BJ (cell line): ENCODE data around the gene ACVR2B. TPM values are rescaled to one million over a fixed set of nuclear protein-coding genes. Genes with fewer than 3 reads are reported as not detected.

ENCODE experiments used
- CTCF ChIA-PET: fragments of 350-600 bp; formaldehyde crosslinking; extraction: SDS; loops from one replicate; lab custom pipeline; 2021; ENCODE audit warnings: antibody characterized with exemption, inconsistent platforms; lab: Yijun Ruan, JAX
- POLR2A ChIA-PET: fragments of 300-600 bp; sonication (Branson Sonifier 250); formaldehyde crosslinking; extraction: SDS; loops from one replicate; lab custom pipeline; 2021; ENCODE audit warnings: antibody characterized with exemption; lab: Charles Lee
- DNase-seq: peaks from one replicate; pipeline ENCODE4 v3.0.0-alpha.2; 2011; ENCODE audit warnings: low read depth
- H3K27me3 ChIP-seq: 2 replicates; pipeline ENCODE4 v1.6.0; 2011; ENCODE audit warnings: low read length; ENCODE audit not compliant: control insufficient read depth, insufficient read depth
- H3K36me3 ChIP-seq: 2 replicates; pipeline ENCODE4 v1.5.1; 2011; ENCODE audit warnings: low read length; ENCODE audit not compliant: control insufficient read depth, insufficient read depth
- H3K4me3 ChIP-seq: 2 replicates; pipeline ENCODE4 v1.5.1; 2011; ENCODE audit warnings: low read depth, mild to moderate bottlenecking, control low read depth, low read length
- CTCF ChIP-seq: IDR thresholded peaks from 2 replicates; pipeline ENCODE4 v1.5.1; 2011; ENCODE audit warnings: low read depth, mild to moderate bottlenecking, control low read depth, inconsistent platforms, low read length, moderate library complexity; ENCODE audit not compliant: insufficient read depth
- polyA plus RNA-seq: library from polyadenylated mRNA; depleted of rRNA; stranded (reverse); fragments of >200 nt; gene quantifications from 2 replicates; pipeline ENCODE4 v1.2.3, GENCODE V29; 2011

ACVR2B gene
- polyA plus RNA-seq, 1 experiment, result 1.6 TPM

- DNase-seq, result no peak
- POLR2A ChIA-PET, result no interaction called here
- Histone ChIP-seq H3K27me3 (no peaks in the 10 kb centered on the region), H3K4me3 (no peak overlapping the region), H3K36me3 (0 out of 2 replicates have a peak, but pooled peaks cover 1% of the 10 kb centered on the region)
- CTCF ChIA-PET, result interaction anchor here (2.6 to 3.0 kb wide), 2 partner anchors 11 to 14 kb away, joined by 12 to 20 read pairs; partner anchors contain the start of gene EXOG
- TF ChIP-seq CTCF, result no peak
Observed at GRCh38 chr3:38509732-38510131, 56.0 kb downstream of the ACVR2B start.

DNA sequence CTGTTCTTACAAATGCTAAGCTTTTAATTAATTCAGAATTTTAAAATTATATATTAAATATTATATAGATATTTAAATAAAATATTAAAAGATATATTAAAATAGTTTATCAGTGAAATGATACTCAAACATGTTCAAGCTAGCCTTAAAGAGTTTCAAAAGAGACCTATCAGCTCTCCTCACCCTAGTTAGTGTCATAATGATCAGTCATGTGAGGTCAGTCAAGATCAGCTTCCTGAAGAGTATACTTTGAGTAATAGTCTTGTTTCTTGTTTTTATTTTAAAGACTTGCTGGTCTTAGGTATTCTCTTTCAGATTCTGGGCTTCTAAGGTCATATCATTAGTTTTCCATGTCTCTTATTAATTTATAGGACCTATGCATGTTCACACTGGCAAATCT, 56.9 kb downstream of the ACVR2B start:
- ChIA-PET CTCF (interaction anchor here (0.5 to 2.6 kb wide), 4 partner anchors 10 to 333 kb away, joined by 3 to 20 read pairs (median 4); no protein-coding TSS in a partner anchor), POLR2A (no interaction called here)
- no peak overlapping the region for H3K4me3 ChIP-seq
- H3K36me3 ChIP-seq, result peaks cover 3% of the 10 kb centered on the region; the same call in 1 of the 2 replicates
- TF ChIP-seq CTCF, result no peak
- no peak for DNase-seq
- no peaks in the 10 kb centered on the region for H3K27me3 ChIP-seq

DNA sequence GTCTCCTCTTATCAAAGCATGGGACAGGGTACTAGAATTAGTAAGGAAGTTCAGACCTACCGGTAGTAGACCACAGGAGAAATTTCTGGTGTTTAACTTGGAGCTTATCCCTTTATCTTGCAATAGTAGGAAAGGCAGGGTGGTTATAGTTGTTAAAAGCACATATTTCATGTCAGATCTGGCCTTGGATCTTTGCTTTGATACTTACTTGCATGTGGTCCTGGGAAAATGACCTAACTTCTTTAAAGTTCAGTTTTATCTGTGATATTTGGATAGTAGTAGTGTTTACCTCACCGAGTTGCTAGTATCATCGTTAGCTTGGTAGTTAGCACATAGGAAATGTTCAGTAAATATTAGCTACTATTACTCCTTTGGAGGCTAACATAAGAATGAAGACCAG, 57.9 kb downstream of the ACVR2B start:
- Histone ChIP-seq H3K36me3 (peaks cover 3% of the 10 kb centered on the region; the same call in 1 of the 2 replicates), H3K4me3 (no peak overlapping the region), H3K27me3 (no peaks in the 10 kb centered on the region)
- ChIA-PET POLR2A (no interaction called here), CTCF (interaction anchor here (1.0 to 1.3 kb wide), 3 partner anchors 10 to 151 kb away, joined by 3 to 5 read pairs (median 4); no protein-coding TSS in a partner anchor)
- no peak for TF ChIP-seq CTCF
- no peak for DNase-seq

- no peaks in the 10 kb centered on the region for H3K27me3 ChIP-seq
- TF ChIP-seq CTCF, result no peak
- H3K4me3 ChIP-seq, result no peak overlapping the region
- POLR2A ChIA-PET, result no interaction called here
- no peak for DNase-seq
- H3K36me3 ChIP-seq, result peaks cover 2% of the 10 kb centered on the region; the same call in 1 of the 2 replicates
- CTCF ChIA-PET, result interaction anchor here (0.9 to 1.2 kb wide), 2 partner anchors 19 to 140 kb away, joined by 3 read pairs; partner anchors contain the start of gene EXOG
Observed at GRCh38 chr3:38515367-38515766, 61.7 kb downstream of the ACVR2B start.

DNA sequence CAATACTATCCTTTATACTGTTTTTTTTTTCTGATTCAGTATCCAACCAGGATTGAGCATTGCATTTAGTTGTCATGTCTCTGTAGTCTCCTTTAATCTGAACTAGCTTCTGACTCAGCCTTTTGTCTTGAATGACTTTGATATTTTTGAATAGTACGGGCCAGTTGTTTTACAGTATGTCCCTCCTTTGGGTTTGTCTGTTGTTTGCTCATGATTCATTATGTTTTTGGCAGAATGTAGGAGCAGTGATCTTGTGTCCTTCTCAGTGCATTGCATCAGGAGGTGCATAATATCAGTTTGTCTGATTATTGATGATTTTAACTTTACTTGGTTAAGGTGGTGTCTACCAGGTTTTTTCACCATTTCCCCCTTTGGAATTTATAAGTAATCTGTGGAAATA, 63.0 kb downstream of the ACVR2B start:
- Histone ChIP-seq H3K36me3 (peaks cover 2% of the 10 kb centered on the region; the same call in 1 of the 2 replicates), H3K27me3 (no peaks in the 10 kb centered on the region), H3K4me3 (no peak overlapping the region)
- CTCF ChIA-PET, result interaction anchor here (1.2 kb wide), 1 partner anchor 147 kb away, joined by 3 read pairs; no protein-coding TSS in a partner anchor
- POLR2A ChIA-PET, result no interaction called here
- TF ChIP-seq CTCF, result no peak
- no peak for DNase-seq
